Activated T-cell treated with anti-CD3 and anti-CD28 coated beads, Interleukin-2, amount 50 U/mL, for 24 hours (primary cell): Measurements from ENCODE around the gene STAT5A.
A peak's percentile ranks its signal among the peaks of the same experiment; 100 is the strongest.
"Not testable (repeated sequence)": the region's sequence is repeated elsewhere in the genome, so short reads cannot be mapped to it uniquely, and the experiment has no call there.

Experiments
- DNase-seq: peaks from one replicate; pipeline ENCODE4 v3.0.0-alpha.2; 2020
- H3K27ac Mint-ChIP-seq: 2 replicates; pipeline ENCODE4 v1.8.0; 2020; ENCODE audit warnings: mild to moderate bottlenecking, mixed read lengths
- H3K27me3 Mint-ChIP-seq: 2 replicates; pipeline ENCODE4 v1.8.0; 2020; ENCODE audit warnings: mixed read lengths
- H3K36me3 Mint-ChIP-seq: 2 replicates; pipeline ENCODE4 v1.8.0; 2020; ENCODE audit warnings: low read depth, mixed read lengths
- H3K4me1 Mint-ChIP-seq: 2 replicates; pipeline ENCODE4 v1.8.0; 2020; ENCODE audit warnings: low read depth, mixed read lengths
- H3K4me3 Mint-ChIP-seq: 2 replicates; pipeline ENCODE4 v1.8.0; 2020; ENCODE audit warnings: mild to moderate bottlenecking, moderate library complexity, mixed read lengths
- H3K9me3 Mint-ChIP-seq: 2 replicates; pipeline ENCODE4 v1.8.0; 2020; ENCODE audit warnings: mixed read lengths

Gene STAT5A

GRCh38 chr17:42301022-42301421 is 12.7 kb downstream of the STAT5A start:
- Mint-ChIP-seq H3K4me3 (no peak overlapping the region), H3K27me3 (no peaks in the 10 kb centered on the region), H3K27ac (peak overlapping the region; percentile 56), H3K9me3 (no peaks in the 10 kb centered on the region), H3K36me3 (peaks cover 88% of the 10 kb centered on the region), H3K4me1 (peaks cover 30% of the 10 kb centered on the region)
- DNase-seq: no peak

GRCh38 chr17:42303694-42304093 is 15.4 kb downstream of the STAT5A start:
- Mint-ChIP-seq H3K9me3 (no peaks in the 10 kb centered on the region), H3K27me3 (no peaks in the 10 kb centered on the region), H3K27ac (peak overlapping the region; percentile 84), H3K4me3 (no peak overlapping the region), H3K36me3 (peaks cover 89% of the 10 kb centered on the region), H3K4me1 (peaks cover 52% of the 10 kb centered on the region)
- DNase-seq: no peak

GRCh38 chr17:42304187-42305030 is 16.1 kb downstream of the STAT5A start:
- Mint-ChIP-seq H3K4me3 (no peak overlapping the region), H3K36me3 (peaks cover 91% of the 10 kb centered on the region), H3K27me3 (no peaks in the 10 kb centered on the region), H3K9me3 (no peaks in the 10 kb centered on the region), H3K27ac (peak overlapping the region; percentile 84), H3K4me1 (peaks cover 59% of the 10 kb centered on the region)
- DNase-seq: no peak

GRCh38 chr17:42305031-42305330 is 16.7 kb downstream of the STAT5A start:
- Mint-ChIP-seq H3K4me1 (peaks cover 65% of the 10 kb centered on the region), H3K36me3 (peaks cover 94% of the 10 kb centered on the region), H3K27ac (peak overlapping the region; percentile 84)
- not testable (repeated sequence) for H3K4me3 Mint-ChIP-seq, H3K9me3 Mint-ChIP-seq, DNase-seq, H3K27me3 Mint-ChIP-seq

- no peaks in the 10 kb centered on the region for H3K27me3 Mint-ChIP-seq
- DNase-seq: no peak
- H3K27ac Mint-ChIP-seq: peak overlapping the region; percentile 87
- H3K9me3 Mint-ChIP-seq: no peaks in the 10 kb centered on the region
- H3K4me1 Mint-ChIP-seq: peaks cover 72% of the 10 kb centered on the region
- H3K36me3 Mint-ChIP-seq: peaks cover 96% of the 10 kb centered on the region
- H3K4me3 Mint-ChIP-seq: no peak overlapping the region
Observed at GRCh38 chr17:42305543-42306384, 17.5 kb downstream of the STAT5A start.

GRCh38 chr17:42306385-42306667 is 18.0 kb downstream of the STAT5A start:
- Mint-ChIP-seq H3K9me3 (no peaks in the 10 kb centered on the region), H3K27me3 (no peaks in the 10 kb centered on the region), H3K27ac (peak overlapping the region; percentile 87), H3K4me3 (no peak overlapping the region), H3K4me1 (peaks cover 77% of the 10 kb centered on the region), H3K36me3 (peaks cover 96% of the 10 kb centered on the region)
- DNase-seq: no peak

- no peak overlapping the region for H3K4me3 Mint-ChIP-seq
- H3K9me3 Mint-ChIP-seq: no peaks in the 10 kb centered on the region
- peak overlapping the region; percentile 96 for H3K27ac Mint-ChIP-seq
- H3K27me3 Mint-ChIP-seq: no peaks in the 10 kb centered on the region
- DNase-seq: no peak
- H3K36me3 Mint-ChIP-seq: peaks cover 96% of the 10 kb centered on the region
- peaks cover 79% of the 10 kb centered on the region for H3K4me1 Mint-ChIP-seq
Observed at GRCh38 chr17:42307362-42307927, 19.1 kb downstream of the STAT5A start.

GRCh38 chr17:42308446-42308845 is 20.1 kb downstream of the STAT5A start:
- no peak for DNase-seq
- Mint-ChIP-seq H3K36me3 (peaks cover 94% of the 10 kb centered on the region), H3K4me3 (no peak overlapping the region), H3K4me1 (peaks cover 82% of the 10 kb centered on the region), H3K9me3 (no peaks in the 10 kb centered on the region), H3K27me3 (no peaks in the 10 kb centered on the region), H3K27ac (peak overlapping the region; percentile 96)

- H3K9me3 Mint-ChIP-seq: no peaks in the 10 kb centered on the region
- H3K4me1 Mint-ChIP-seq: peaks cover 84% of the 10 kb centered on the region
- H3K27me3 Mint-ChIP-seq: no peaks in the 10 kb centered on the region
- H3K36me3 Mint-ChIP-seq: peaks cover 94% of the 10 kb centered on the region
- DNase-seq: no peak
- H3K4me3 Mint-ChIP-seq: no peak overlapping the region
- peak overlapping the region; percentile 96 for H3K27ac Mint-ChIP-seq
Observed at GRCh38 chr17:42309142-42309541, 20.8 kb downstream of the STAT5A start.

- H3K27ac Mint-ChIP-seq: peak overlapping the region; percentile 96
Observed at GRCh38 chr17:42309986-42310786, 21.9 kb downstream of the STAT5A start.

GRCh38 chr17:42310787-42311215 is 22.5 kb downstream of the STAT5A start:
- peak overlapping the region; percentile 96 for H3K27ac Mint-ChIP-seq
- peak overlapping the region; percentile 71 for H3K4me3 Mint-ChIP-seq
- no peaks in the 10 kb centered on the region for H3K27me3 Mint-ChIP-seq
- H3K4me1 Mint-ChIP-seq: peaks cover 89% of the 10 kb centered on the region
- no peaks in the 10 kb centered on the region for H3K9me3 Mint-ChIP-seq
- peak; percentile 60 for DNase-seq
- H3K36me3 Mint-ChIP-seq: peaks cover 98% of the 10 kb centered on the region

More at GRCh38 chr17:42309986-42310786, 21.9 kb downstream of the STAT5A start:
- DNase-seq: no peak
- Mint-ChIP-seq H3K4me1 (peaks cover 84% of the 10 kb centered on the region), H3K36me3 (peaks cover 94% of the 10 kb centered on the region), H3K4me3 (peak overlapping the region; percentile 71), H3K27me3 (no peaks in the 10 kb centered on the region), H3K9me3 (no peaks in the 10 kb centered on the region)

GRCh38 chr17:42311240-42312034 is 23.1 kb downstream of the STAT5A start:
- Mint-ChIP-seq H3K9me3 (no peaks in the 10 kb centered on the region), H3K27ac (peak overlapping the region; percentile 96), H3K4me3 (peak overlapping the region; percentile 71), H3K36me3 (peaks cover 98% of the 10 kb centered on the region), H3K27me3 (no peaks in the 10 kb centered on the region), H3K4me1 (peaks cover 85% of the 10 kb centered on the region)
- DNase-seq: peak; percentile 57

GRCh38 chr17:42312035-42312284 is 23.7 kb downstream of the STAT5A start:
- Mint-ChIP-seq H3K4me1 (peaks cover 89% of the 10 kb centered on the region), H3K9me3 (no peaks in the 10 kb centered on the region), H3K36me3 (peaks cover 98% of the 10 kb centered on the region), H3K4me3 (peak overlapping the region; percentile 71), H3K27ac (peak overlapping the region; percentile 96), H3K27me3 (no peaks in the 10 kb centered on the region)
- DNase-seq: no peak
